GM12878 (cell line): ENCODE measurements around the gene MYO19.

Experiments used
- FOXM1 ChIP-seq: IDR thresholded peaks from 2 replicates; pipeline ENCODE4 v1.6.1; 2012; ENCODE audit warnings: low read depth, mild to moderate bottlenecking, inconsistent platforms, low read length, moderate library complexity
- SP1 ChIP-seq: IDR thresholded peaks from one replicate; pipeline ENCODE4 v1.6.1; 2011; ENCODE audit warnings: low read depth, low read length

- TF ChIP-seq SP1 = no peak
- TF ChIP-seq FOXM1 = no peak
These were observed 75.6 kb downstream of the MYO19 start for GRCh38 chr17:36459045-36459444.
